Measurements from ENCODE around the gene TMEM126B. TPM values are rescaled to one million over a fixed set of nuclear protein-coding genes. Genes with fewer than 3 reads are reported as not detected.

Gene TMEM126B
- 53.0 to 72.5 TPM (median 56.3 TPM) in 5 replicates for total RNA-seq (2022; extraction: Qiagen RNA extraction)

DNA sequence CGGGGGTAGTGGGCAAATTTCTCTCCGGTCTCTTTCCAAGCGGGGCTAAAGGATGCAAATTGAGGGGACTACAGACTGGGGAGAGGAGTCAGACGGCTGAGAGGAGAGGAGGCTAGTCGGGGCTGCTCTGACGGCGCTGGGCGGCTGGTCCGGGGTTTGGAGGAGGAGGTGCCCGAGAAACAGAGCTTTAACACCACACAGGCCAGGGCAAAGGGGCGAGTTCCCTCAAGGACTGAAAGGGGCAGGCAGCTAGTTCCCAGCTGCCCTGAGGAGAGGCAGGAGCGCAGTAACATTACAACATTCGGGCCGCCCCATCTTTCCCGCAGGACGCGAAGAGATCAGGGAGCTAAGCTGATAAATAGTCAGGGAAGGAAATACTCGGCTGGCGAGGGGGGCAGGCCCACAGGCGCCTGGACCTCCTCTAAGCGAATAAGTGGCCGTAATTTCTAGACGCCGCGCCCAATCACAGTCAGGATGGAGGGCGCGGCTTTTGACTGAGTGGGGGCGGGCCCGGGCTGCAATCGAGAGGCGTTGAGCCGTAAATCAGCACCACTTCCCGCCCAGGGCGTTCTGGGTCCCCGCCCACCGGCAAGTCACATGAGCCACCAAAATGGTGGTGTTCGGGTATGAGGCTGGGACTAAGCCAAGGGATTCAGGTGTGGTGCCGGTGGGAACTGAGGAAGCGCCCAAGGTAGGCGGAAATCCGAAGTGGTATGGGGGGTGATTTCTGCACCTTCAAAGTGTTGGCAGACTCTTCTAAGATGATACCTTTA is at the start of gene TMEM126B:
Gene TMEM126B (plus strand): TSS at position 596 of the 773 bp plus-strand sequence. CDS start 15 bp downstream, at position 611.

DNA sequence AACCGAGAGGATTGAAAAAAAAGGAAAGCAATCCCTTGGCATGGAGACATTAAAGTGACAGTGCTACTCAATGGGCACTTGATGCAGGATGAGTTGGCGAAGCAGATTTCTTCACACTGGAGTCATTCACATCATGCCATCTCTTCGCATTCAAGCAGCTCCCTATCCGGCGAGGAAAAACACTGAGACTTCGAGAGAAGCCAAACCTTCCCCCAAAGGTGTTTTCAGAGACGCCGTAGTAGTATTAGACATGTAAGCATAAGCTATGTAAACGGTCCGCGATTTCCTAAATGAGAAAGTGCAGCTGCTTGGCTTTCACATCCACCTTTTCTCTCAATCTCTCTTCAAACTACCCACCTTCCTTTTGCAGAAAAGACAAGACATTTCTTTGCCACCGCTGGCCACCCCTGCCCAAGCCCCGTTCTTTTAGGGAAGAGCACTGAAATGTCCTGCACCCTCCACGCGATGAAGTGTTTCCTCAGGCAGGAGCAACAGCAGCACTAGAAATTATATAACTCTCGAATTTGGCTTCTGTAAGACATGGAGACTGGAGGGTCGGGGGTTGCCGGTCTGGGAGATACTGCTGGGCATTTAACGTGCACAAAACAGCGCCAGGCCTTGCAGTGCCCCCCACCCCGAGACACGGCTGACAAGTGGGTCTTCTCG is 928 bp upstream of the TMEM126B start, which contains the start of gene DLG2:
Gene DLG2 (minus strand): TSS at position 13 of the 666 bp plus-strand sequence.

DNA sequence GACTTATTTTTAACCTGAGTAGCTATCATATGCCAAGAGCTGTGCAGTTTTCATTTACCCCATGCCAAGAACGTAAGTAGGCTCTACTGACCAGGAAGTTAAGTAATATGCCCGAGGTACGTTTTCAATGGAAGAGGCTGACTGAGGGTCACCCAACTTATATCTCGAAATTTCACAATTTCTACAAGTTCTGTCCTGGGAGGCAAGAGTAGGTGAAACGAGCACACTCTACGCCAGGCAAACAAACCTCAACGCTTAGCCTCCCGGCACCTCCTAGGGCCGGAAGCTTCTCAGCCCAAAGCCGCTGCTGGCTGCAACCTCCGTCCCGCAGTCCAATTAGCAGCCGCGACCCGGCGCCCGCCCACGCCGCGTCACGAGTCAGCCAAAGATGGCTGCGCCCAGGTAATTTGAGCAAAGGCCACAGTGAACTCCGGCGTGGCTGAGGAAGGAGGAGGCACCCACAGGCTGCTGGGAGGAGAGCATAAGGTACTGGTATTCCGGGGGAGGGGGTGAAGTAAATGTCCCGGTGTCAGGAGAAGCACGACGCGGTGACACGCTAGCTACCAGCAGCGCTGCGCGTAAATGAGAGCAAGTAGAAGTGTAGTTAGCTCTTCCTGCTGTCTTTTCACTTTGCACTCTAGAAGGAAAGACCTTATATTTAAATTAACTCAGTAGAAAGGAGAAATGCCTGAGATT is 19.4 kb downstream of the TMEM126B start, which contains the start of gene TMEM126A:
Gene TMEM126A (plus strand): TSS at position 364 of the 696 bp plus-strand sequence. CDS start 2,289 bp downstream, outside the sequence.

DNA sequence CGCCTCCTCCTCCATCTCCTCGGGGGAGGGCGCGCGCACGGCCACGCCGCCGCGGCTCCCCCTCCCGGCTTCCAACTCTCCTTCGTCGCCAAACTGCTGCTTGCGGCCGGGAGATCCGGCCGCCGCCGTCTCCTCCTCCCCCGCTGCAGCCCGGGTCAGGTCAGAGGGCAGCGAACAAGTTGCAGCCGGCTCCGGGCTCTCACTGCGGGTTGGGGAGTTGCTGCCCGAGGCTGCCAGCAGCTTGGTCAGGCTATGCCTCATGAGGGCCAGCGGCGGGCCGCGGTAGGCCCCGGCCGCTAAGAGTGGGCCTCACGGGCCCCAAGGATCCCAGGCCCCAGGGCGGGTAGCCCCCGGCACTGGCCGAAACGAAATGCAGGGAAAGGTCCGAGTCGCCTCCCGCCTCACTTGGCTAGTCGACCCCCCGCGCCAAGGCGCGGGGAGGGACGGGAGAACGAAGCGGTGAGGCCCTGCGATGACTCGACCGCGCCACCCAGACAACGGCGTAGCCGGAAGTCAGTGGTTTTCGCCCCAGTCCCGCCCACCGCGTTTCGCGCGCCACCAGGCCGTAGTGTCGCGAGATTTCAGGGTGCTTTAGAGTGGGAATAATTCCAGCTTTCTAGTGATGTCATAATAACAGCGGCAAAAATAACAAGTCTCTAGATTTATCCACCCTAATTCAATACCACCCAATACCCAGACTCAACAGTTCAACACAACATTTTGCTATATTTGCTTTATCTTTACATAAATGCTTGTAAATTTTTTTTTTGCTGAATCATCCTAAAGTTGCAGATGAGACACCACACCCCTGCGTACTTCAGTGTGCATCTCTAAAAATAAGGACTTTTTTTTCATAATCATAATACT is 36.5 kb downstream of the TMEM126B start, which contains the start of gene CREBZF:
Gene CREBZF (minus strand): TSS at position 515 of the 867 bp plus-strand sequence. CDS start 254 bp downstream, at position 261.

DNA sequence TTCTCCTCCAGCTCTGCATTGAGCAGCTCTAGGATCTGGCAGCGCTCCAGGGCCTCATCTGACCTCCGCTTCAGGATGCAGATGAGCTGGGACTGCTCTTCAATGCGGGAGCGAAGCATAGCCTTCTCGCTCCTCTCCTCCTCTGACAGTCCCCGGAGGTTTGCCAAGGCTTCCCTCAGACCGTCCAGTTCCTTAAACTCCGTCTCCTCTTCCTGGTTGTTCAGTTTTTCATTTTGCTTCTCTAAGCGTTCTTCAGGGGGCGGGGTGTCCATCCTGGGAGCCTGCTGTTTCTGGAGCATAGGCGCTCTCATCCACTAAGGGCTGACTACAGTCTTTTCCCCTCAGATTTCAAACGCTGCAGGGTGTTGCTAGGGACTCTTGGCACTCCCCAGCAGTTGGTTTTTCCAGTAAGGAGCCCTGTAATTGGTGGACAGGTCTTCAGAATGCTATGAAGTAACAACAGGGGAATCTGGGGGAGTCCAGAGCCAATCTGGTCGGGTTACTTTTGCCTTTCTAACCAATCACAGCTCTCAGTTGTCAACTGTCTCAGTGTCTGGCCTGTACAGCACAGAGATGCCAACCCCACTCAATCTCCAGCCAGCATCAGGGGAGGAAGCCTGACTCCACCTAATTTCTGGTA is 57.5 kb downstream of the TMEM126B start, which contains the start of gene CCDC89:
Gene CCDC89 (minus strand): TSS at position 376 of the 640 bp plus-strand sequence. CDS start 65 bp downstream, at position 311.

Other genes with a start within 250 kb of the TMEM126B start
- gene DLG2, start 1.2 kb upstream of the TMEM126B start, total RNA-seq (2022; extraction: Qiagen RNA extraction): 0.16 to 0.50 TPM (median 0.21 TPM) in 5 replicates
- gene TMEM126A, start 19.4 kb downstream of the TMEM126B start, total RNA-seq (2022; extraction: Qiagen RNA extraction): 54.6 to 62.0 TPM (median 58.4 TPM) in 5 replicates
- 27.0 to 33.0 TPM (median 32.8 TPM) in 5 replicates for gene CREBZF, start 36.5 kb downstream of the TMEM126B start, total RNA-seq (2022; extraction: Qiagen RNA extraction)
- not detected in 5 replicates for gene CCDC89, start 57.6 kb downstream of the TMEM126B start, total RNA-seq (2022; extraction: Qiagen RNA extraction)
- 11.8 to 21.5 TPM (median 13.9 TPM) in 5 replicates for gene SYTL2, start 182.5 kb downstream of the TMEM126B start, total RNA-seq (2022; extraction: Qiagen RNA extraction)
- gene CCDC83, start 226.8 kb downstream of the TMEM126B start, total RNA-seq (2022; extraction: Qiagen RNA extraction): not detected in 5 replicates